Neural cell (in vitro differentiated cells): ENCODE results near the gene CDKL4. TPM values are rescaled to one million over a fixed set of nuclear protein-coding genes. Genes with fewer than 3 reads are reported as not detected.

Experiments
- H2AFZ ChIP-seq: fragments of 200-600, 300-800 bp; sonication (generic), shearing (Covaris generic); 2 replicates; pipeline ENCODE4 v1.6.0; 2014; ENCODE audit warnings: low read depth, mild to moderate bottlenecking, antibody characterized with exemption, low read length, moderate library complexity
- H3F3A ChIP-seq: fragments of 200-600 bp; shearing (Covaris generic); 2 replicates; pipeline ENCODE4 v1.6.1; 2016; ENCODE audit warnings: mild to moderate bottlenecking, moderate library complexity, mixed read lengths, antibody characterized with exemption, low read length; ENCODE audit not compliant: insufficient read depth, poor library complexity, severe bottlenecking
- H3K27ac ChIP-seq: fragments of 200-600, 300-800 bp; sonication (generic), shearing (Covaris generic); 2 replicates; pipeline ENCODE4 v1.5.1; 2014; ENCODE audit warnings: mild to moderate bottlenecking, low read length, moderate library complexity
- H3K27me3 ChIP-seq: fragments of 300-800, 200-600 bp; sonication (generic), shearing (Covaris generic); 2 replicates; pipeline ENCODE4 v1.6.0; 2014; ENCODE audit warnings: mild to moderate bottlenecking, low read depth, low read length, moderate library complexity; ENCODE audit not compliant: insufficient read depth
- H3K36me3 ChIP-seq: fragments of 300-800, 200-600 bp; sonication (generic), shearing (Covaris generic); 2 replicates; pipeline ENCODE4 v1.5.1; 2014; ENCODE audit warnings: mild to moderate bottlenecking, antibody characterized with exemption, low read length, moderate library complexity; ENCODE audit not compliant: insufficient read depth
- H3K4me2 ChIP-seq: fragments of 300-800, 200-600 bp; sonication (generic), shearing (Covaris generic); 2 replicates; pipeline ENCODE4 v1.6.0; 2014; ENCODE audit warnings: mild to moderate bottlenecking, low read length
- H3K4me3 ChIP-seq: fragments of 300-800, 200-600 bp; sonication (generic), shearing (Covaris generic); 2 replicates; pipeline ENCODE4 v1.5.1; 2014; ENCODE audit warnings: mild to moderate bottlenecking, low read length, moderate library complexity
- H3K79me2 ChIP-seq: fragments of 200-600 bp; shearing (Covaris generic); replicated peaks from 2 replicates; pipeline ENCODE4 v1.6.0; 2014; ENCODE audit warnings: mild to moderate bottlenecking, low read length, moderate library complexity; ENCODE audit not compliant: insufficient read depth
- H3K9ac ChIP-seq: fragments of 300-800, 200-600 bp; sonication (generic), shearing (Covaris generic); 2 replicates; pipeline ENCODE4 v1.6.1; 2016; ENCODE audit warnings: mild to moderate bottlenecking, low read length, mixed read lengths
- H3K9me2 ChIP-seq: fragments of 200-600 bp; shearing (Covaris generic); 2 replicates; pipeline ENCODE4 v1.6.1; 2016; ENCODE audit warnings: mild to moderate bottlenecking, low read length, mixed read lengths; ENCODE audit not compliant: insufficient read depth
- H3K9me3 ChIP-seq: fragments of 200-600, 300-800 bp; sonication (generic), shearing (Covaris generic); 2 replicates; pipeline ENCODE4 v1.6.1; 2016; ENCODE audit warnings: mild to moderate bottlenecking, mixed run types, low read length, moderate library complexity, mixed read lengths
- H4K20me1 ChIP-seq: fragments of 200-600 bp; shearing (Covaris generic); 2 replicates; pipeline ENCODE4 v1.6.1; 2016; ENCODE audit warnings: mild to moderate bottlenecking, mixed run types; ENCODE audit not compliant: insufficient read depth
- CTCF ChIP-seq: fragments of 450-650 bp; IDR thresholded peaks from 2 replicates; pipeline ENCODE4 v1.5.1; 2014; ENCODE audit warnings: antibody characterized with exemption, mild to moderate bottlenecking, moderate library complexity; ENCODE audit not compliant: poor library complexity, severe bottlenecking
- EP300 ChIP-seq: fragments of 450-650 bp; conservative IDR thresholded peaks from 2 replicates; pipeline ENCODE4 v1.6.1; 2014; ENCODE audit warnings: antibody characterized with exemption, mild to moderate bottlenecking, moderate library complexity; ENCODE audit not compliant: poor library complexity, severe bottlenecking
- EZH2 ChIP-seq: fragments of 200-600, 300-800 bp; shearing (Covaris generic), sonication (generic); IDR thresholded peaks from 2 replicates; pipeline ENCODE4 v1.6.1; 2014; ENCODE audit warnings: antibody characterized with exemption, low read length, borderline replicate concordance, mild to moderate bottlenecking; ENCODE audit not compliant: insufficient read depth, poor library complexity, severe bottlenecking
- MXI1 ChIP-seq: fragments of 450-650 bp; conservative IDR thresholded peaks from 2 replicates; pipeline ENCODE4 v1.6.1; 2014; ENCODE audit warnings: antibody characterized with exemption, mild to moderate bottlenecking; ENCODE audit not compliant: poor library complexity, severe bottlenecking
- POLR2AphosphoS5 ChIP-seq: IDR thresholded peaks from 2 replicates; pipeline ENCODE4 v1.6.1; 2012
- RAD21 ChIP-seq: fragments of 450-650 bp; conservative IDR thresholded peaks from 2 replicates; pipeline ENCODE4 v1.6.1; 2014; ENCODE audit warnings: antibody characterized with exemption, mild to moderate bottlenecking, moderate library complexity
- REST ChIP-seq: IDR thresholded peaks from 2 replicates; pipeline ENCODE4 v1.6.1; 2012; ENCODE audit warnings: borderline replicate concordance
- SMC3 ChIP-seq: fragments of 450-650 bp; conservative IDR thresholded peaks from 2 replicates; pipeline ENCODE4 v1.6.1; 2014; ENCODE audit warnings: antibody characterized with exemption, mild to moderate bottlenecking, moderate library complexity; ENCODE audit not compliant: poor library complexity
- TAF1 ChIP-seq: IDR thresholded peaks from 2 replicates; pipeline ENCODE4 v1.6.1; 2012; ENCODE audit warnings: low read depth
- polyA plus RNA-seq: library from polyadenylated mRNA; depleted of rRNA; stranded (reverse); fragments of >200 nt; gene quantifications from 2 replicates; pipeline ENCODE4 v1.2.3, GENCODE V29; 2014

CDKL4 gene
- polyA plus RNA-seq, 1 donor from 2014 or later, result not detected

DNA sequence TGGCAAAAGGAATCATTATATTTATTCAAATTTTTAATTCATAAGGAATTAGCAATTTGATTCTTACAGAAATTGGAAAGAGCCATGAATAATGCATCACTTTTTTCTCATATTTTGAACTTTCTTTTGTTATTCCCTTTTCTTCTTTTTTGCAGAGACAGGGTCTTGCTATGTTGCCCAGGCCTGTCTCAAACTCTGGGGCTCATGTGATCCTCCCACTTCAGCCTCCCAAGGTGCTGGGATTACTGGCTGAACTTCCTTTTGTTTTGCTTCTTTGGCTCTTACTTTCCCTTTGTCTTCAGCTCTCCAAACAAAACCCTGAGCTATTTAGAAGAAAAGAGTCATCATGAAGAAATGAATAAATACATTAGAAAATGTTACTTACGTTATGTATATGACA is 30.8 kb downstream of the CDKL4 start:
- H3K4me2 ChIP-seq, result no peak overlapping the region
- no peaks in the 10 kb centered on the region for H3K9me2 ChIP-seq
- no peaks in the 10 kb centered on the region for H3K9me3 ChIP-seq
- H4K20me1 ChIP-seq, result no peaks in the 10 kb centered on the region
- H3K27me3 ChIP-seq, result no peaks in the 10 kb centered on the region
- no peak overlapping the region for H3K27ac ChIP-seq
- no peak overlapping the region for H2AFZ ChIP-seq
- H3K79me2 ChIP-seq, result no peaks in the 10 kb centered on the region
- no peak overlapping the region for H3K9ac ChIP-seq
- no peaks in the 10 kb centered on the region for H3K36me3 ChIP-seq
- no peak for TF ChIP-seq EZH2
- TF ChIP-seq SMC3, result no peak
- TF ChIP-seq TAF1, result no peak
- no peak for TF ChIP-seq CTCF
- no peak for TF ChIP-seq REST
- TF ChIP-seq RAD21, result no peak
- no peak for TF ChIP-seq POLR2AphosphoS5
- no peak for TF ChIP-seq MXI1
- no peaks in the 10 kb centered on the region for H3F3A ChIP-seq
- no peak overlapping the region for H3K4me3 ChIP-seq

DNA sequence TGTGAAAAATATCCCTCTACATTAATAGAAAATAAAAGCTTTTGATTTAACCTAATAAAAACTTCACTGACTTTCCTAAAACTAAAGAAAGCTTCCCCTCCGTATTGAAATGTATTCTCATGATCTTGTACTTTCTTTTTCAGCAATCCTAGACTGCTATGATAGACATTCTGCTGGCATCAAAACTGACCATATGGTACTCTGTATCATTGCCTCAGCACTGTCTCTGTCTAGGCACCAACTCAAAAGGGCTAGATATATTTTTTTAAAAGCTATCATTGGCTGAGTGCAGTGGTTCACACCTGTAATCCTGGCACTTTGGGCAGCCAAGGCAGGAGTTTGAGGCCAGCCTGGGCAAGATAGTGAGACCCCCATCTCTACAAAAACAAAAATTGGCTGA is 32.9 kb downstream of the CDKL4 start:
- H3K9me2 ChIP-seq, result no peaks in the 10 kb centered on the region
- H3K4me3 ChIP-seq, result no peak overlapping the region
- H3K9me3 ChIP-seq, result no peaks in the 10 kb centered on the region
- H3K27ac ChIP-seq, result no peak overlapping the region
- H3K27me3 ChIP-seq, result no peaks in the 10 kb centered on the region
- no peak overlapping the region for H3K9ac ChIP-seq
- H2AFZ ChIP-seq, result no peak overlapping the region
- no peaks in the 10 kb centered on the region for H3K36me3 ChIP-seq
- H4K20me1 ChIP-seq, result no peaks in the 10 kb centered on the region
- no peak for TF ChIP-seq MXI1
- no peak for TF ChIP-seq POLR2AphosphoS5
- TF ChIP-seq EZH2, result no peak
- no peak for TF ChIP-seq SMC3
- TF ChIP-seq EP300, result no peak
- no peak for TF ChIP-seq RAD21
- TF ChIP-seq TAF1, result no peak
- TF ChIP-seq REST, result no peak
- TF ChIP-seq CTCF, result no peak
- no peak overlapping the region for H3K4me2 ChIP-seq
- H3F3A ChIP-seq, result no peaks in the 10 kb centered on the region
- H3K79me2 ChIP-seq, result no peaks in the 10 kb centered on the region
